Activated T-helper 1 cell treated with anti-CD3 and anti-CD28 coated beads, Interleukin-12 subunit alpha, Interleukin-12 subunit beta, Interleukin-2, Interleukin-4 antibody, amounts not matched to agents 30 ng/mL and 10 ng/mL and 1 ng/mL, durations not matched to agents 14 hours and 24 hours and 36 hours (primary cell): Measurements from ENCODE around the gene FUT7. TPM values are rescaled to one million over a fixed set of nuclear protein-coding genes. Genes with fewer than 3 reads are reported as not detected.
"Not testable (repeated sequence)": the region's sequence is repeated elsewhere in the genome, so short reads cannot be mapped to it uniquely, and the experiment has no call there.

Experiments used
- DNase-seq: peaks from one replicate; pipeline ENCODE4 v3.0.0; 2021; ENCODE audit warnings: low spot score
- H3K27ac Mint-ChIP-seq: one replicate; pipeline ENCODE4 v1.8.0; 2021; ENCODE audit warnings: mild to moderate bottlenecking, mixed read lengths
- H3K27me3 Mint-ChIP-seq: one replicate; pipeline ENCODE4 v1.8.0; 2022; ENCODE audit warnings: mild to moderate bottlenecking, moderate library complexity, mixed read lengths; ENCODE audit not compliant: insufficient read depth
- H3K36me3 Mint-ChIP-seq: one replicate; pipeline ENCODE4 v1.8.0; 2021; ENCODE audit warnings: low read depth, mixed read lengths
- H3K4me1 Mint-ChIP-seq: one replicate; pipeline ENCODE4 v1.8.0; 2021; ENCODE audit warnings: low read depth, mixed read lengths
- H3K4me3 Mint-ChIP-seq: one replicate; pipeline ENCODE4 v1.8.0; 2021; ENCODE audit warnings: mild to moderate bottlenecking, moderate library complexity, mixed read lengths
- H3K9me3 Mint-ChIP-seq: one replicate; pipeline ENCODE4 v1.8.0; 2021; ENCODE audit warnings: mixed read lengths
- intact Hi-C: fragments of 100-400 bp; cut with micrococcal nuclease; formaldehyde crosslinking; loops from one replicate; pipeline ENCODE4 v1.15.1; 2024
- total RNA-seq: library from RNA; stranded (reverse); gene quantifications from 2 replicates; pipeline ENCODE4 v1.2.3, GENCODE V29; 2022

Gene FUT7
- total RNA-seq, 1 donor from 2014 or later = 0.16 TPM

DNA sequence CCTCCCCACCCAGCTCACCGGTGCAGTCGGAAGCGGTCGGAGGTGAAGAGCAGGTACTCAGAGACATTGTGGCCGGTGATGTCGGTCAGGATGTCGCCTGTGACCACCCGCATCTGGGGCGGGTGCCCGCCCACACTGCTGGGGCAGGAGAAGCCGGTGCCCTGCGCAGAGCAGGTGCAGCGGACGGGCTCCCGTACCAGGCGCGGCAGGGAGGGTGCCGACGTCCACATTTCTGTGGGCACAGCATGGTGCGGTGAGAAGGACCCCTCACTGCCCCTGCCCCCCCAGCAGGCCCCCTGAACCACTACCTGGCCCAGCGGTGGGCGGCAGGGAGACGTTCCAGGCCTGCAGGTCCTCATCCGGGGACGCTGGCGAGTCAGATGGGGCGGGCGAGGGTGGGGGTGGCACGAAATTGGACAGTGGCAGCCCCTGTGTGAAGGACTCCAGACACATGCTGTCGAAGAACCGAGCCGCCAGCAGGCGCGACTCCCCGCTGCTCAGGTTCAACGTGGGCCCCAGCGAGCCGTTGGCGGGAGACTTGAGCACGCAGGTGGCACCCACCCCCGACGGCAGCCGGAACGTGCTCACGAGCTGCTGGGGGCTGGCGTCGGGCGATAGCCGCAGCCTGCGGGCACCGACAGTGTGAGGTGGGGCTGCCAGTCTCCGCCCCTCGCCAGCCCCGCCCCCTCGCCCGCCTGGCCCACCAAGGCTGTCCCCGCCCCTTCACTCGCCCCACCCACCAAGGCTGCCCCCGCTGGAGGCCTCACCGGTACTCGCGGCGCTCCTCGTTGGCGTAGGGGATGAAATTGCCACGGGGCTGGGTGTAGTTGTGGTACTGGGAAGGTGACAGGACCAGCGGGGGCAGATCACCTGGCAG is 19.0 kb downstream of the FUT7 start:
- no peaks in the 10 kb centered on the region for H3K9me3 Mint-ChIP-seq
- intact Hi-C loops = no loop called here
- H3K4me3 Mint-ChIP-seq = no peak overlapping the region
- H3K27me3 Mint-ChIP-seq = no peaks in the 10 kb centered on the region
- H3K36me3 Mint-ChIP-seq = no peaks in the 10 kb centered on the region
- H3K4me1 Mint-ChIP-seq = no peaks in the 10 kb centered on the region
- no peak for DNase-seq
- H3K27ac Mint-ChIP-seq = no peak overlapping the region

DNA sequence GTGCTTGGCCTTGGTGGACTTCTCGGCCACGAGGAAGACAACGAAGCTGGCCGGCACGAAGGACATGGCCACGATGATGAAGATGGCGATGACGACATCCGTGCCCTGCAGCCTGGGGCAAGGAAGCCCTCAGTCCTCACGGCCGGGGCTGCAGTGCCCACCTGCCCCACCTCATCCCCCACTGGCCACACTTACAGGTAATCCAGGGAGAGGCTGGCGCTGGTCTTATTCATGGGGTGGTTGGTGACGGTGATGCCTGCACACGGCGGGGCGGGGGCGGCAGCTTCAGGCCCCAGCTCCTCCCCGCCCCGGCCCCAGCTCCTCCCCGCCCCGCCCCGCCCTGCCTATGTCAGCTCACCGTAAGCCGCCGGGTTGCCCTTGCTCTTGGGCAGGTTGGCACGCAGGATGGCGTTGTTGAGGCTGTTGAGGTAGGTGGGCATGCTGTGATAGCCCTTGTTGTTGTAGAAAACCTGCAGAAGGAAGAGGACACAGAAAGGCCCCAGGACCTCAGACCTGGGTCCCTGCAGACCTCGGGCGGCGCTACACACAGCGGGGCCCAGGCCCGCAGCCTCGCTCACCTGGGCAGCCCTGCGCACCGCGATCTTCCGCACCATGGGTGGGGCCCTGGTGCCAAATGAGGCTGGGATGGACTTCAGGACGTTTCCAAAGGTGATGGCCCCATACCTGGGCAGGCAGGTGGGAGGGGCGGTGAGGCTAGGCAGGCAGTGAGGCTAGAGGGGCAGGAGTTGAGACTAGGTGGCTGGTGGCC is 19.8 kb downstream of the FUT7 start:
- H3K4me1 Mint-ChIP-seq = no peaks in the 10 kb centered on the region
- no peak for DNase-seq
- H3K36me3 Mint-ChIP-seq = no peaks in the 10 kb centered on the region
- no peaks in the 10 kb centered on the region for H3K9me3 Mint-ChIP-seq
- no peak overlapping the region for H3K27ac Mint-ChIP-seq
- no peaks in the 10 kb centered on the region for H3K27me3 Mint-ChIP-seq
- H3K4me3 Mint-ChIP-seq = no peak overlapping the region
- intact Hi-C loops = no loop called here

DNA sequence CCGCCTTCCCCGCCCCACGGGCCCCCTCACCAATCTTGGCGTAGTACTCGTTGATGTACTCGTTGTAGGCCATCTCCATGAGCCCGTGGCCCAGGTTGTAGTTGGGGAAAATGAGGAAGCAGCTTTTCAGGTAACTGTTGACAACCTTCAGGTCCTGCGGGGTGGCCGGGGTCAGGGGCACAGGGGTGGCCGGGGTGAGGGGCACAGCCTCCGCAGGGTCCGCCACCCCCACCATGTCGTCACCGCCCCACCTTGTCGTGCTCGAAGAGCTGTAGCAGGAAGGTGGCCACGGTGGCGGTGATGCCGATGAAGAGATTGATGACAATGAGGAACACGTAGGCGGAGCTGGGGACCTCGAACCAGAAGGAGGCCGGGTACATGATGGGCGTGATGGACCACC is 20.7 kb downstream of the FUT7 start:
- H3K36me3 Mint-ChIP-seq = no peaks in the 10 kb centered on the region
- no peaks in the 10 kb centered on the region for H3K4me1 Mint-ChIP-seq
- H3K27ac Mint-ChIP-seq = no peak overlapping the region
- no peaks in the 10 kb centered on the region for H3K27me3 Mint-ChIP-seq
- no peaks in the 10 kb centered on the region for H3K9me3 Mint-ChIP-seq
- no peak overlapping the region for H3K4me3 Mint-ChIP-seq
- DNase-seq = no peak
- intact Hi-C loops = no loop called here

DNA sequence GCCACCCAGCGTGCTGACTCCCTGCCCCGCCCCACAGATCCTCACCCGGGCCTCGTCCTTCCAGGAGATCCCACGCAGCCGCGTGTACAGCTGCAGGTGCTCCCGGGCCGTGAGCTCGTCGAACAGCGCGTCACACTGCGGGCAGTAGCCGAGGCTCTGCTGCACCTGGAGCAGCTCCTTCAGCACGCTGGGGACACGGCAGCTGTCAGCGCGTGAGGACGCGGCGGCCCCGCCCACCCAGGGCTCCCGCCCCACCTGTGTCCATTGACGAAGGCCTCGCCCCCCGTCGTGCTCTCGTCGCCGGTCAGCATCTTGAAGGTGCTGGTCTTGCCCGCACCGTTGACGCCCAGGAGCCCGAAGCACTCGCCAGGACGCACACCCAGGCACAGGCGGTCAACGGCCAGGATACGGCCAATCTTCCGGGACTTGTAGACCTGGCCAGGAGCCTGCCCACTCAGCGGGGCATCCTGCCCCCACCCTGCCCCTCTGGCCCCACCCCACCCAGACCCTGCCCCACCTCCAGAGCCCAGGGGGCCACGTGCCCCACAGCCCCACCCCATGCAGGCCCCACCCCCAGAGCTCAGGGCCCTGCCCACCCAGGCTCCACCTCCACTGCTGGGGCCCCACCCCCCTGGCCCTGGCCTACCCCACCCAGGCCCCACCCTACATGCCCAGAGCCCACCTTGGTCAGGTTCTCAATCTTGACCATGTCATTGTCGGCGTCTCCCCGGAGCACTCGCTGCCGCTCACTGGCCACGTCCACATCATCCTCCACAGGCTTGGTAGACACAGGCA is 21.8 kb downstream of the FUT7 start:
- H3K9me3 Mint-ChIP-seq = no peaks in the 10 kb centered on the region
- no peak for DNase-seq
- H3K36me3 Mint-ChIP-seq = no peaks in the 10 kb centered on the region
- no peaks in the 10 kb centered on the region for H3K4me1 Mint-ChIP-seq
- H3K27me3 Mint-ChIP-seq = no peaks in the 10 kb centered on the region
- no peak overlapping the region for H3K27ac Mint-ChIP-seq
- intact Hi-C loops = no loop called here
- no peak overlapping the region for H3K4me3 Mint-ChIP-seq

DNA sequence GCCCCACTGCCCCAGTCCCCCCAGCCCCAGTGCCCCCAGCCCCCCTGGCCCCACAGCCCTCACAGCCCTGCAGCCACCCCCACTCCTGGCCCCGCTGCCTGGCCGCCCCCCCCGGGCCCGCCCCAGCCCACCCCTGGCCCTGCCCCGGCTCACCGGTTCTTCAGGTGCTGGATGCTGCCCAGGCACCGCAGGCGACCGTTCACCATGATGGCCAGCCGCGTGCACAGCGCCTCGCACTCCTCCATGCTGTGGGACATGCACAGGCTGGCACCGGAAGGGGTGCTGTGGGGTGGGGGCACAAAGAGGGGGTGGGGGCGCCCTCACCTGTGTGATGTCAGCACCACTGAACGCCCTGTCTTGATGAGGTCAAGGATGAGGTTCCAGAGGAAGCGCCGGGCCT is 22.7 kb downstream of the FUT7 start:
- Mint-ChIP-seq H3K4me1 (no peaks in the 10 kb centered on the region), H3K4me3 (no peak overlapping the region), H3K27me3 (peaks cover 2% of the 10 kb centered on the region), H3K36me3 (no peaks in the 10 kb centered on the region), H3K27ac (no peak overlapping the region), H3K9me3 (no peaks in the 10 kb centered on the region)
- intact Hi-C loops = no loop called here
- no peak for DNase-seq

DNA sequence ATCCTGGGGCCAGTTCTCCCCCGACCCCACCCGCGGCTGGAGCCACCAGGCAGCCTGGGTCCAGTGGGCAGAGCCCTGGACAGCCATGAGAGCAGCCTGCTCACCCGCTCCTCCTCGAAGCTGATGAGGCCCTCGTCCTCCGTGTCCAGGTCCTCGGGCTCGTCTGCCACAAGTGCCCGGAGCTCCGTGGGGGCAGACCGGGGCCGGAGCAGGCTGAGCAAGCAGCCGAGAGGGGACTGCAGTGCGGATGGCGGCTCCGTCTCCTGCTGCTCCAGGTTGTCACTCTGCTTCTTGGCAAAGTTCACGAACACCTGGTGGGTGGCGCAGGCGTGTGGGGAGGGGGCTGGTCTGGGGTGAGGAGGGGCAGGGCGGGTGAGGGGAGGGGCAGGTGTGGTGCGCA is 23.6 kb downstream of the FUT7 start:
- Mint-ChIP-seq H3K4me1 (no peaks in the 10 kb centered on the region), H3K4me3 (no peak overlapping the region), H3K36me3 (no peaks in the 10 kb centered on the region), H3K9me3 (no peaks in the 10 kb centered on the region), H3K27ac (no peak overlapping the region), H3K27me3 (peaks cover 2% of the 10 kb centered on the region)
- DNase-seq = no peak
- intact Hi-C loops = no loop called here

DNA sequence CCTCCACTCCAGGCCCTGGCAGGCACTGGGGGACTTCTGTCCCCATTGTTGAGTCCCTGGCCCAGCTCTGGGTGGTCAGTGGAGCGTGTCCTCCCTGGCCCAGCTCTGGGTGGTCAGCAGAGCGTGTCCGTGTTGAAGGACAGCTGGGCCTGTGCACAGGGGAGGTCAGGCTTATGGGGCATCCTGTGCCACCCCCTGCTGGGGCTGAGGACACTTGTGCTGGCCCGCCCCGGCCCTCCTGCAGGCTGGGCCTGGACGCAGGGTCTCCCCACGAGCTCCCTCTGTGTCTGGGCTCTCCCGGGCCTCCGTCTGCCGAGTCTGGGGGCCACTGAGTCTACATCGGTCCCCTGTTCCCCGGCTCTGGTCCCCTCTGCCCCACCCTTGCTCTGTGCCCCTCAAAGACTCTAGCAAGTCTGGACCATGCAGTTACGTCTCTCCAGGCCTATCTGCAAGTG is 24.0 kb downstream of the FUT7 start:
- no peak overlapping the region for H3K4me3 Mint-ChIP-seq
- H3K36me3 Mint-ChIP-seq = no peaks in the 10 kb centered on the region
- H3K9me3 Mint-ChIP-seq = no peaks in the 10 kb centered on the region
- no peak overlapping the region for H3K27ac Mint-ChIP-seq
- DNase-seq = no peak
- intact Hi-C loops = no loop called here
- peaks cover 2% of the 10 kb centered on the region for H3K27me3 Mint-ChIP-seq
- no peaks in the 10 kb centered on the region for H3K4me1 Mint-ChIP-seq

DNA sequence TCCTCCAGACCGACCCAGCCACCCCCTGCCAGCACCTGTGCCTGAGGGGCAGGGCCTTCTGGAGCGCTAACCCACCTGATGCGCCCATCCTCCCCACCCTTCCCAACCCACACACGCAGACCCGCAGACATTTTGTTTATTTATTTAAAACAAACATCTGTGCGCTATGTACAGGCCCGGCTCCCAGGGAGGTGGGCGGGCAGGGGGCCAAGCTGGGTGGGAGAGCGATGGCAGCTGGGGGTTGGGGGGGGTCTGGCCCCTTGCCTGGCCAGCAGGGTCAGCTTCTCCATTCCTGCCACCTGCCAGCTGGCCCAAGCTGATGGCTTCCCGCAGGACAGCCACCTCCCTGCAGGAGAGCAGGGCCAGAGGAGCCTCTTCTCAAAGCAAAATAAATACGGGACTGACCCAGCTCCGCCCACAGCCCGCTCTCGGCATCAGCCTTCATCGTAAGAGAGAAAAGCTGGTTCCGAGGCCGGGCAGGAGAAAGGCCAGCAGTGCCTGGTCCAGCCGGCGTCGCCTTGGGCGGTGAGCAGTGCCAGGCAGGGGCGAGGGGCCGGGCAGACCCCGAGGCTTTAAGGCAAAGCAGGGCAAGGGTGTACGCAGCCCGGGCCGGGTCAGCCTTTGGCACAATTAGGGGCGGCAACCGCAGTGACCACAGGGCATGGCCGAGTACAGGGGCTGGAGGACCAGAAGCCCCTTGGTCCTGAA is 24.6 kb downstream of the FUT7 start:
- intact Hi-C loops = no loop called here
- no peak for DNase-seq
- peaks cover 2% of the 10 kb centered on the region for H3K27me3 Mint-ChIP-seq
- H3K27ac Mint-ChIP-seq = no peak overlapping the region
- H3K36me3 Mint-ChIP-seq = no peaks in the 10 kb centered on the region
- H3K9me3 Mint-ChIP-seq = no peaks in the 10 kb centered on the region
- no peak overlapping the region for H3K4me3 Mint-ChIP-seq
- no peaks in the 10 kb centered on the region for H3K4me1 Mint-ChIP-seq

DNA sequence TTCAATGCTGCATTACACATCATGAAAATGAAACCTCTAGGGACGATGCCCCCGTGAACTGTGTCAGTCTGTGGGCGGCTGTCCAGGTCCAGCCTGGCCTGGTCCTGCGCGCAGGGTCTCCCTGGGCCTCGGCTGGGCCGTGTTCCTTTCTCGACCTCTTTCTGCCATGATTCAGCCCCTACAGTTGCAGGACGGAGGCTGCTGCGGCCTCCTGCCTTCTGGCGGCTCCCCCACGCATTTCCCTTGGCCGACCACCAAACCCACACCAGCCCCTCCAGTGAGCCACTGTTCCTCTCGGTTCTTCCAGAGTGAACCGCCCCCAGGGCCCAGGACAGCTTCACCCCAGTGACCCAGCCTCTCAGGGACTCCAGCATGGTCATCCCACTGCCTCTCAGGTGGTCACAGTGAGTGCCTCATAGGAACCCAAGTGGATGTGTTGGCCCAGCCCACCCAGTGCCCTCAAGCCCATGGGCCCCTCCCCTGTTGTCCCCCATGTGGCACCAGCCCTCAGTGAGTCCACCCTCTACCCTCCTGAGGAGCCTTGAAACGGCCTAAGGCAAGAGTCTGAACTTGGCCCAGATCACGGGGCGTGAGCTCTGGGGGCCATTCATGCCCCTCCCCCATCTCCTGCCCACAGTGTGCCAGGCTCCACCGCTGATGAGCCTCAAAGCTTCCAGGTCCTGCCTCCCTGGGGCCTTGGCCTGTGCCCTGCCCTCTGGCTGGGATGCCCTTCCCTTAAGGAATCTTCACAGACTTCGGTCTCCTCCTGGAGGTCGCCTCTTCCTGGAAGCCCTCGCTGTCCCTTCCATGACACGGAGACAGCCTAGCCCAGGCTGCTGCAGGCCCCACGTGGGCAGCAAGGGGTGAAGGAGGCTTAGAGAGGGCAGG is 25.5 kb downstream of the FUT7 start:
- Mint-ChIP-seq H3K9me3 (no peaks in the 10 kb centered on the region), H3K27me3 (peaks cover 2% of the 10 kb centered on the region), H3K36me3 (no peaks in the 10 kb centered on the region), H3K27ac (no peak overlapping the region), H3K4me1 (no peaks in the 10 kb centered on the region), H3K4me3 (no peak overlapping the region)
- no peak for DNase-seq
- intact Hi-C loops = no loop called here

DNA sequence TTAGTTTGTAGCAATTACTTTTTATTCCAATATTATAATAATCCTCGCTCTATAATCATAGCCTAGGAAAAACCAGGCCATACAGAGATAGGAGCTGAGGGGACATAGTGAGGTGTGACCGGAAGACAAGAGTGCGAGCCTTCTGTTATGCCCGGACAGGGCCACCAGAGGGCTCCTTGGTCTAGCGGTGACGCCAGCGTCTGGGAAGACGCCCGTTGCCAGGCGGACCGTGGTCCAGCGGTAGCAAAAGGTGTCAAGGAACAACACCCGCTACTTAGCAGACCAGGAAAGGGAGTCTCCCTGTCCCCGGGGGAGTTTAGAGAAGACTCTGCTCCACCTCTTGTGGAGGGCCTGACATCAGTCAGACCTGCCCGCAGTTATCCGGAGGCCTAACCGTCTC is 27.6 kb downstream of the FUT7 start:
- peaks cover 11% of the 10 kb centered on the region for H3K4me1 Mint-ChIP-seq
- not testable (repeated sequence) for H3K4me3 Mint-ChIP-seq, H3K9me3 Mint-ChIP-seq, H3K36me3 Mint-ChIP-seq, H3K27me3 Mint-ChIP-seq, DNase-seq, H3K27ac Mint-ChIP-seq
- intact Hi-C loops = loop anchor here (1.0 kb wide), 1 partner anchor 31 kb away; no protein-coding TSS in a partner anchor

DNA sequence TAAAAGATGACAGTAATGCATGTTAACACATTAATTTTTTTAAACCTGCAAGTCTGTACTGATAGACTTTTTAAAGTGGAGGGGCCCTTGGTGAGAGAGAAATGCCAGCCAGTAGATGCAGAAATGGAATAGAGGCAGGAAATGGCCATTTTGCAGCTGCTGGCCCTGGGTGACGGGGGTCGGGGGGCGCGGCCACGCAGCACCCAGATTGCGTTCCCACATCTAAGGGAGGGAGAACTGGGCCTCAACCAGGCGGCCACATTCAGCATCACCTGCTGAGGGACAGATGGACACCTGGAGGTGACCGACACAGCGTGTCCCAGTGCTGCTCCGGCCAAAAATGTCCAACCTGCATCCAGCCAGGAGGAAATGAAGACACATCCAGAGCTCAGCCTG is 29.2 kb downstream of the FUT7 start:
- intact Hi-C loops = no loop called here
- DNase-seq = no peak
- H3K27ac Mint-ChIP-seq = no peak overlapping the region
- H3K36me3 Mint-ChIP-seq = no peaks in the 10 kb centered on the region
- H3K27me3 Mint-ChIP-seq = peaks cover 11% of the 10 kb centered on the region
- no peaks in the 10 kb centered on the region for H3K9me3 Mint-ChIP-seq
- H3K4me1 Mint-ChIP-seq = peaks cover 19% of the 10 kb centered on the region
- H3K4me3 Mint-ChIP-seq = no peak overlapping the region
